RWPE2 (cell line): ENCODE data around the gene WDR76.

ENCODE experiments used
- ATAC-seq: fragments of 200-7000 bp; cut with Tn5 transposase; 3 replicates; pipeline ENCODE4 v1.9.1; 2021; ENCODE audit warnings: low read depth
- DNase-seq: peaks from one replicate; pipeline ENCODE4 v3.0.0-alpha.2; 2020; ENCODE audit warnings: low spot score
- H3K27ac ChIP-seq: fragments of 450-650 bp; 2 replicates; pipeline ENCODE4 v1.5.1; 2017; ENCODE audit warnings: mild to moderate bottlenecking; ENCODE audit not compliant: poor library complexity, severe bottlenecking
- H3K27me3 ChIP-seq: fragments of 250-450 bp; sonication (Bioruptor Pico); 2 replicates; pipeline ENCODE4 v1.5.1; 2021; ENCODE audit warnings: mild to moderate bottlenecking, moderate library complexity; ENCODE audit not compliant: insufficient read depth, poor library complexity, severe bottlenecking
- H3K36me3 ChIP-seq: fragments of 250-450 bp; sonication (Bioruptor Pico); 2 replicates; pipeline ENCODE4 v1.5.1; 2020; ENCODE audit warnings: low read depth, mild to moderate bottlenecking, moderate library complexity
- H3K4me1 ChIP-seq: fragments of 250-450 bp; sonication (Bioruptor Pico); 2 replicates; pipeline ENCODE4 v1.5.1; 2021; ENCODE audit warnings: mild to moderate bottlenecking, moderate library complexity; ENCODE audit not compliant: insufficient read depth, poor library complexity, severe bottlenecking
- H3K4me3 ChIP-seq: fragments of 250-450 bp; sonication (Bioruptor Pico); 2 replicates; pipeline ENCODE4 v1.5.1; 2021; ENCODE audit warnings: mild to moderate bottlenecking, moderate library complexity; ENCODE audit not compliant: severe bottlenecking
- H3K9me3 ChIP-seq: fragments of 250-450 bp; sonication (Bioruptor Pico); 2 replicates; pipeline ENCODE4 v1.5.1; 2021; ENCODE audit warnings: mild to moderate bottlenecking, moderate library complexity; ENCODE audit not compliant: severe bottlenecking
- CTCF ChIP-seq: fragments of 450-650 bp; IDR thresholded peaks from one replicate; pipeline ENCODE4 v1.5.1; 2017; ENCODE audit warnings: mild to moderate bottlenecking, moderate library complexity; ENCODE audit not compliant: poor library complexity, severe bottlenecking

WDR76 gene

GRCh38 chr15:43912208-43912607 lies 85.4 kb downstream of the WDR76 start:
- Histone ChIP-seq H3K27me3 (no peaks in the 10 kb centered on the region), H3K9me3 (no peaks in the 10 kb centered on the region), H3K4me3 (no peak overlapping the region), H3K36me3 (no peaks in the 10 kb centered on the region), H3K27ac (peak overlapping the region; percentile 56), H3K4me1 (peaks cover 23% of the 10 kb centered on the region)
- no peak for TF ChIP-seq CTCF
- ATAC-seq, result no peak
- DNase-seq, result no peak

DNA sequence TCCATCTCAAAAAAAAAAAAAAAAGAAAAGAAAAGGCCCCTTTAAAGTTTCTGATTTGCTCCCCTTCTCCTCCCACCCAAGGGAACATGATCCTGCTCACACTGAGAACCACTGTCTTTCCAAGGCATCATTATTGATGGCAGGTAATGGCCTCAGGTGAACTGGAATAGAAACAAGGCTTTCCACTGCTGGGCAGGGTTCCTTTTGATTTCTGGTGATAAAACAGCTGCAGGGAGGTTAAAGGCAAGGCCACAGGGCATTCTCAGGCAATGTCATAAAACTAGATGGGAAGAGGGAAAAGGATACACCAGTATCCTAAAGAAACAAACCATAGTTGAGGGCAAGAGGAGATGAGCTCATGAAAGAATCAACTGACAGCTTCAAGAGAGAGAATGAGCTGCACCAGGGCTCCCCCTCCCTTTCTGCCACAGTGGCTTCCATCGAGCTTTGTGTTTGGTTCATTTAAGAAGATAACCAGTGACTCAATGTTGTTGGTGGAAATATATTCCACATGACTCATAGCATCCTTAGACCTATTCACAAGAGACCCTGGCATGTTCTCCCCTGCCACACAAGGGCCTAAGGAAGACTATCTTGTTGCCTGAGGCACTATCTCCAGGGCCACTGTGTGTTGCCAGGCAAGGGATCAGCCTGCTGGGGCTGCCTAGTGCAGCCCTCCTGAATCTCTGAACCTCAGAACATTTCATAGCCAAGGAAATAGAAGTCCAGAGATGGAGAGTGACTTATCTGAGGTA lies 86.4 kb downstream of the WDR76 start:
- peak; percentile 96 for ATAC-seq
- peak; percentile 16 for TF ChIP-seq CTCF
- DNase-seq, result peak; percentile 88
- Histone ChIP-seq H3K4me3 (no peak overlapping the region), H3K4me1 (peaks cover 23% of the 10 kb centered on the region), H3K27me3 (no peaks in the 10 kb centered on the region), H3K36me3 (no peaks in the 10 kb centered on the region), H3K27ac (peak overlapping the region; percentile 56), H3K9me3 (no peaks in the 10 kb centered on the region)

- H3K4me3 ChIP-seq, result no peak overlapping the region
- peak overlapping the region; percentile 56 for H3K27ac ChIP-seq
- no peak for TF ChIP-seq CTCF
- H3K9me3 ChIP-seq, result no peaks in the 10 kb centered on the region
- H3K27me3 ChIP-seq, result no peaks in the 10 kb centered on the region
- no peak for DNase-seq
- H3K4me1 ChIP-seq, result peaks cover 23% of the 10 kb centered on the region
- no peaks in the 10 kb centered on the region for H3K36me3 ChIP-seq
- ATAC-seq, result no peak
Observed at GRCh38 chr15:43913941-43914340, 87.1 kb downstream of the WDR76 start.

DNA sequence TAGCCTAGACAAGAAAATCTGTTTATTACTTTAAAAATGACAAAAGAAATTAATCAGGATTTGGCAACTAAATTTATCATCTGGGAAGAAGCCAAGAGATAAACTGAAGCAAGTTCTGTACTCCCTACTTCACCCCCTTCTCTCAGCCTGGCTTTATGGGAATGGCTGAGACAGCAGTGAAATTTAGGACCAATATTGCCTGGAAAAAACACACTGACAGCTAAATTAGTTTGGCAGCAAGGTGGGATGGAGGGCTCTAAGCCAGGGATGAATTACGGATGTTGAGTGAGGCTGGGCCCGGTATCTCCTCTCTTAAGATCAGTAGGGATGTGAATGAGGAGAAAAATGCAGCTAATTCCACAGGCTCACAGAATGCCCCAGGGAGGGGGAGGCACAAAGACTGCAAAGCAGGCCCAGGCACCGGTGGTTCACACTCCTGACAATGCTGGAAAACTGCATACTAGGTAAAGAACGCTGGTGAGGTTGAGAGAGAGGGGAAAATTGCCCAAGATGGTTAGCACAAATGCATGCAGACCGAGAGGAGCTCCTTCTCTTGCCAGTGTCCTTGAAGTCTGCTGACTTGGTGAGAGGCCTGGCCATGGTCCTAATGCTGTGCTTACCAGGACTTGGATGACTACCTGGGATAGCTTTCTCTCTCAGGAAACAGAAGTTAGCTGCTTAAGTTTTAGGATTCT lies 89.0 kb downstream of the WDR76 start:
- Histone ChIP-seq H3K36me3 (no peaks in the 10 kb centered on the region; the same call in 1 of the 2 replicates), H3K27ac (no peak overlapping the region), H3K4me1 (peaks cover 23% of the 10 kb centered on the region), H3K4me3 (no peak overlapping the region), H3K9me3 (no peaks in the 10 kb centered on the region), H3K27me3 (no peaks in the 10 kb centered on the region)
- ATAC-seq, result no peak
- no peak for TF ChIP-seq CTCF
- no peak for DNase-seq

- no peak overlapping the region for H3K4me3 ChIP-seq
- ATAC-seq (no peak), DNase-seq (no peak)
- H3K9me3 ChIP-seq, result no peaks in the 10 kb centered on the region
- no peaks in the 10 kb centered on the region for H3K27me3 ChIP-seq
- TF ChIP-seq CTCF, result no peak
- no peak overlapping the region for H3K27ac ChIP-seq
- H3K4me1 ChIP-seq, result peaks cover 19% of the 10 kb centered on the region
- H3K36me3 ChIP-seq, result no peaks in the 10 kb centered on the region; the same call in 1 of the 2 replicates
Observed at GRCh38 chr15:43916326-43916660, 89.5 kb downstream of the WDR76 start.
